Fibroblast of gingiva (primary cell): Measurements from ENCODE around the gene SH3TC1.

Experiments
- DNase-seq: peaks from one replicate; pipeline ENCODE4 v3.0.0-alpha.2; 2011; ENCODE audit warnings: low read depth

SH3TC1 gene

GRCh38 chr4:8289956-8290700 is 91.0 kb downstream of the SH3TC1 start:
- DNase-seq = no peak

- no peak for DNase-seq
Observed at GRCh38 chr4:8290701-8290970, 91.5 kb downstream of the SH3TC1 start.
